ENCODE data around the gene SLC15A5.

The SLC15A5 gene

GRCh38 chr12:16197600-16197999, 79.9 kb downstream of the SLC15A5 start:
- no peak for DNase-seq
- no peaks in the 10 kb centered on the region for H3K36me3 ChIP-seq (ENCODE audit: control insufficient read depth, insufficient read depth, low read length)
- no peaks in the 10 kb centered on the region for H3K4me1 ChIP-seq (ENCODE audit: control insufficient read depth, insufficient read depth, low read length, poor library complexity, severe bottlenecking)
- no peak overlapping the region for H3K27ac ChIP-seq (ENCODE audit: insufficient read depth, low read length, poor library complexity, severe bottlenecking)
- H3K27me3 ChIP-seq (replicated peaks; ENCODE audit: control insufficient read depth, insufficient read depth, low read length, poor library complexity, severe bottlenecking): no peaks in the 10 kb centered on the region
- no peak overlapping the region for H3K4me3 ChIP-seq (ENCODE audit: insufficient read depth, low read depth, low read length, poor library complexity, severe bottlenecking)
- H3K9me3 ChIP-seq (ENCODE audit: control insufficient read depth, low read length): no peaks in the 10 kb centered on the region

- H3K4me3 ChIP-seq (ENCODE audit: insufficient read depth, low read depth, low read length, poor library complexity, severe bottlenecking): no peak overlapping the region
- H3K9me3 ChIP-seq (ENCODE audit: control insufficient read depth, low read length): no peaks in the 10 kb centered on the region
Measured at GRCh38 chr12:16189849-16190248, 87.6 kb downstream of the SLC15A5 start.

GRCh38 chr12:16187660-16188059, 89.8 kb downstream of the SLC15A5 start:
- H3K9me3 ChIP-seq (ENCODE audit: control insufficient read depth, low read length): no peaks in the 10 kb centered on the region
- no peaks in the 10 kb centered on the region for H3K4me1 ChIP-seq (ENCODE audit: control insufficient read depth, insufficient read depth, low read length, poor library complexity, severe bottlenecking)
- H3K36me3 ChIP-seq (ENCODE audit: control insufficient read depth, insufficient read depth, low read length): no peaks in the 10 kb centered on the region
- H3K27me3 ChIP-seq (replicated peaks; ENCODE audit: control insufficient read depth, insufficient read depth, low read length, poor library complexity, severe bottlenecking): no peaks in the 10 kb centered on the region
- H3K27ac ChIP-seq (ENCODE audit: insufficient read depth, low read length, poor library complexity, severe bottlenecking): no peak overlapping the region
- DNase-seq: no peak
- no peak overlapping the region for H3K4me3 ChIP-seq (ENCODE audit: insufficient read depth, low read depth, low read length, poor library complexity, severe bottlenecking)

More at GRCh38 chr12:16189849-16190248, 87.6 kb downstream of the SLC15A5 start:
- Histone ChIP-seq H3K27me3 (replicated peaks; ENCODE audit: control insufficient read depth, insufficient read depth, low read length, poor library complexity, severe bottlenecking) (no peaks in the 10 kb centered on the region), H3K27ac (ENCODE audit: insufficient read depth, low read length, poor library complexity, severe bottlenecking) (no peak overlapping the region), H3K4me1 (ENCODE audit: control insufficient read depth, insufficient read depth, low read length, poor library complexity, severe bottlenecking) (no peaks in the 10 kb centered on the region), H3K36me3 (ENCODE audit: control insufficient read depth, insufficient read depth, low read length) (no peaks in the 10 kb centered on the region)
- DNase-seq: no peak

GRCh38 chr12:16184681-16185080, 92.8 kb downstream of the SLC15A5 start:
- Histone ChIP-seq H3K27me3 (replicated peaks; ENCODE audit: control insufficient read depth, insufficient read depth, low read length, poor library complexity, severe bottlenecking) (no peaks in the 10 kb centered on the region), H3K36me3 (ENCODE audit: control insufficient read depth, insufficient read depth, low read length) (no peaks in the 10 kb centered on the region)
- DNase-seq: no peak

GRCh38 chr12:16183541-16183940, 93.9 kb downstream of the SLC15A5 start:
- Histone ChIP-seq H3K4me1 (ENCODE audit: control insufficient read depth, insufficient read depth, low read length, poor library complexity, severe bottlenecking) (no peaks in the 10 kb centered on the region), H3K9me3 (ENCODE audit: control insufficient read depth, low read length) (no peaks in the 10 kb centered on the region), H3K36me3 (ENCODE audit: control insufficient read depth, insufficient read depth, low read length) (no peaks in the 10 kb centered on the region), H3K27me3 (replicated peaks; ENCODE audit: control insufficient read depth, insufficient read depth, low read length, poor library complexity, severe bottlenecking) (no peaks in the 10 kb centered on the region), H3K4me3 (ENCODE audit: insufficient read depth, low read depth, low read length, poor library complexity, severe bottlenecking) (no peak overlapping the region), H3K27ac (ENCODE audit: insufficient read depth, low read length, poor library complexity, severe bottlenecking) (no peak overlapping the region)
- no peak for DNase-seq

More at GRCh38 chr12:16184681-16185080, 92.8 kb downstream of the SLC15A5 start:
- H3K9me3 ChIP-seq (ENCODE audit: control insufficient read depth, low read length): no peaks in the 10 kb centered on the region
- H3K4me3 ChIP-seq (ENCODE audit: insufficient read depth, low read depth, low read length, poor library complexity, severe bottlenecking): no peak overlapping the region
- no peaks in the 10 kb centered on the region for H3K4me1 ChIP-seq (ENCODE audit: control insufficient read depth, insufficient read depth, low read length, poor library complexity, severe bottlenecking)
- no peak overlapping the region for H3K27ac ChIP-seq (ENCODE audit: insufficient read depth, low read length, poor library complexity, severe bottlenecking)

DNA sequence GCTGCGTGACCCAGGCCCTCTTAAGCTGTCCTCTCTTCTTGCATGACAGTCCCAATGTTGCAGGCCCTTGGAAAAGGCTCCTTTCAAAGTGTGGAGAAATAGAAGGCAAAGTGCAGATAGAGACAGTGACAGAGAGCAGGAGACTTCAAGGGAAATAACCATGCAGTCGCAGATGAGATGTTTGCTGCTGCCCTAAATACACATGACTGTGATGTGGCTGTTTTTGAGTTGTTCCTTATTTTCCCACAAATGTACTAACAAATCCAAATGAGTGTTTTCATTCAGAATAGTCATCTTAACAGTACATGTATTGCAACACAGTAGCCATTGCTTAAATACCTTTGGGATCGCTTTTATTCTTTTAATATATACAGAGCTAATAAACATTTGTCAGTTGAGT, 101.6 kb downstream of the SLC15A5 start:
- no peak overlapping the region for H3K4me3 ChIP-seq (ENCODE audit: insufficient read depth, low read depth, low read length, poor library complexity, severe bottlenecking)
- no peaks in the 10 kb centered on the region for H3K36me3 ChIP-seq (ENCODE audit: control insufficient read depth, insufficient read depth, low read length)
- no peak for DNase-seq
- H3K27ac ChIP-seq (ENCODE audit: insufficient read depth, low read length, poor library complexity, severe bottlenecking): no peak overlapping the region
- H3K4me1 ChIP-seq (ENCODE audit: control insufficient read depth, insufficient read depth, low read length, poor library complexity, severe bottlenecking): no peaks in the 10 kb centered on the region
- H3K27me3 ChIP-seq (replicated peaks; ENCODE audit: control insufficient read depth, insufficient read depth, low read length, poor library complexity, severe bottlenecking): no peaks in the 10 kb centered on the region
- H3K9me3 ChIP-seq (ENCODE audit: control insufficient read depth, low read length): no peaks in the 10 kb centered on the region

DNA sequence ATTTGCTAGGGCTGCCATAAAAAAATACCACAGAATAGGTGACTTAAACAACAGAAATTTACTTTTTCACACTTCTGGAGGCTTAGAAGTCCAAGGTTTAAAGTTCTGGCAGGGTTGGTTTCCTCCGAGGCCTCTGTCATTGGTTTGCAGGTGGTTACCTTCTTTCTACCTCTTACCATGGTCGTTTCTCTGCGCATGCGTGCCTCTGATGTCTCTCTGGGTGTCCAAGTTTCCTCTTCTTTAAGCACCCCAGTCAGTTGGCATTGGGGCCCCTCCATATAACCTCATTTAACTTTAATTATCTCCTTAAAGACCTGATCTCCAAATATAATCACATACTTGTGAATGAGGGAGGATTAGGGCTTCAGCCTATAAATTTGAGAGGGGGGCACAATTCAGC, 103.2 kb downstream of the SLC15A5 start:
- no peak overlapping the region for H3K4me3 ChIP-seq (ENCODE audit: insufficient read depth, low read depth, low read length, poor library complexity, severe bottlenecking)
- no peaks in the 10 kb centered on the region for H3K27me3 ChIP-seq (replicated peaks; ENCODE audit: control insufficient read depth, insufficient read depth, low read length, poor library complexity, severe bottlenecking)
- no peaks in the 10 kb centered on the region for H3K4me1 ChIP-seq (ENCODE audit: control insufficient read depth, insufficient read depth, low read length, poor library complexity, severe bottlenecking)
- no peaks in the 10 kb centered on the region for H3K36me3 ChIP-seq (ENCODE audit: control insufficient read depth, insufficient read depth, low read length)
- H3K27ac ChIP-seq (ENCODE audit: insufficient read depth, low read length, poor library complexity, severe bottlenecking): no peak overlapping the region
- no peaks in the 10 kb centered on the region for H3K9me3 ChIP-seq (ENCODE audit: control insufficient read depth, low read length)
- DNase-seq: no peak

DNA sequence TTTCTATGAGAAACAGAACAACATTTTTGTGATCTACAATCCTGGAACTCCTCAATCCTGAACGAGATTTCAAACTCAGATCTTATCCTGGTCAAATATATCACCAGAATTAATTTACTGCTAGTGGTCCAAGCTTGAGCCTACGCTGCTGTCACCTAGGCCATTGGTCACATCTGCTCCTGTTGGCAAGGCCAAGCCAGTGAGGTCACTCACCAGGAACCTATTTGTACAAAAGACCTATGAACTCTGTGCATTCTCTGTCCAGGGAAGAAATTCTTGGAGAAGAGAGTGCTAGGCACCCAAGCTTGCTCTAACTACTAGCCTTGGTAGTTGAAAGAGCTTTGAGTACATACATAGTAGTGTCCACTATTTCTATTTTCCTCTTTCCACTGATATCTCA, 106.1 kb downstream of the SLC15A5 start:
- H3K27ac ChIP-seq (ENCODE audit: insufficient read depth, low read length, poor library complexity, severe bottlenecking): no peak overlapping the region
- DNase-seq: no peak
- H3K4me3 ChIP-seq (ENCODE audit: insufficient read depth, low read depth, low read length, poor library complexity, severe bottlenecking): no peak overlapping the region
- H3K4me1 ChIP-seq (ENCODE audit: control insufficient read depth, insufficient read depth, low read length, poor library complexity, severe bottlenecking): no peaks in the 10 kb centered on the region
- no peaks in the 10 kb centered on the region for H3K9me3 ChIP-seq (ENCODE audit: control insufficient read depth, low read length)
- no peaks in the 10 kb centered on the region for H3K36me3 ChIP-seq (ENCODE audit: control insufficient read depth, insufficient read depth, low read length)
- H3K27me3 ChIP-seq (replicated peaks; ENCODE audit: control insufficient read depth, insufficient read depth, low read length, poor library complexity, severe bottlenecking): no peaks in the 10 kb centered on the region

DNA sequence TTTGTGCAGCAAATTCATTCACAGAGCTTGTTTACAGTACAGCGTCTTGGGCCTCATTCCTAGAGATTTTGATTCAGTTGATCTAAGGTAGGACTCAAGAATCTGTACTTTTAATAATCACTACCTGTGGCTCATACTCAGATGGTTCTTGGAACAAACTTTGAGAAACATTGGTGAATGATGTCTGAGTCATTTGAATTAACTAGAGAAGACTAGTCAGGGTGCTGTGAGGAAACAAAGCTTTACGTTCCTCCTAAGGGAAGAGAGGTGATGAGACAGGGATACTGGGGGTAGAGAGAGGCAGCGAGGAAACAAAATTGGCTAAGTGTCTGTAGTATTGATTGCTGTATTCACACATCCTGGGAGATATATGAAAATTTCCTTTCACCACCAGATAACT, 109.4 kb downstream of the SLC15A5 start:
- Histone ChIP-seq H3K36me3 (ENCODE audit: control insufficient read depth, insufficient read depth, low read length) (no peaks in the 10 kb centered on the region), H3K27me3 (replicated peaks; ENCODE audit: control insufficient read depth, insufficient read depth, low read length, poor library complexity, severe bottlenecking) (no peaks in the 10 kb centered on the region), H3K4me3 (ENCODE audit: insufficient read depth, low read depth, low read length, poor library complexity, severe bottlenecking) (no peak overlapping the region), H3K9me3 (ENCODE audit: control insufficient read depth, low read length) (no peaks in the 10 kb centered on the region), H3K4me1 (ENCODE audit: control insufficient read depth, insufficient read depth, low read length, poor library complexity, severe bottlenecking) (no peaks in the 10 kb centered on the region), H3K27ac (ENCODE audit: insufficient read depth, low read length, poor library complexity, severe bottlenecking) (no peak overlapping the region)
- no peak for DNase-seq

GRCh38 chr12:16166563-16167470, 110.7 kb downstream of the SLC15A5 start:
- Histone ChIP-seq H3K4me3 (ENCODE audit: insufficient read depth, low read depth, low read length, poor library complexity, severe bottlenecking) (no peak overlapping the region), H3K36me3 (ENCODE audit: control insufficient read depth, insufficient read depth, low read length) (no peaks in the 10 kb centered on the region), H3K9me3 (ENCODE audit: control insufficient read depth, low read length) (no peaks in the 10 kb centered on the region), H3K27ac (ENCODE audit: insufficient read depth, low read length, poor library complexity, severe bottlenecking) (no peak overlapping the region), H3K27me3 (replicated peaks; ENCODE audit: control insufficient read depth, insufficient read depth, low read length, poor library complexity, severe bottlenecking) (no peaks in the 10 kb centered on the region), H3K4me1 (ENCODE audit: control insufficient read depth, insufficient read depth, low read length, poor library complexity, severe bottlenecking) (no peaks in the 10 kb centered on the region)
- DNase-seq: no peak
